Measurements from ENCODE around the gene TCP11L2. TPM values are rescaled to one million over a fixed set of nuclear protein-coding genes. Genes with fewer than 3 reads are reported as not detected.

Gene TCP11L2
- total and polyA plus RNA-seq, 2 of the 13 experiments (the other 11 are each of a cell fraction or from before 2014, with no cell fraction given), result 4.6 to 24.1 TPM

GRCh38 chr12:106333756-106334155 lies 31.2 kb downstream of the TCP11L2 start:
- intact Hi-C loops (cut with micrococcal nuclease; ENCODE audit: unreplicated experiment) (no loop called here), in situ Hi-C loops (cut with HindIII; ENCODE audit: extremely low pct_ligation_motif_present, low pct_unique_long_range_greater_than_20kb) (no loop called here)
- TF ChIP-seq THAP11 (CRISPR knock-in tag; IDR thresholded peaks at IDR 0.05) (no peak), ZNF10 (CRISPR knock-in tag; IDR thresholded peaks at IDR 0.05; ENCODE audit: borderline replicate concordance, low read depth) (no peak), THAP7 (CRISPR knock-in tag; IDR thresholded peaks at IDR 0.05) (no peak), FOXA3 (CRISPR knock-in tag; IDR thresholded peaks at IDR 0.05) (no peak), ZNF276 (CRISPR knock-in tag; IDR thresholded peaks at IDR 0.05; ENCODE audit: low read depth) (no peak), ZNF234 (CRISPR knock-in tag; conservative IDR thresholded peaks at IDR 0.05) (no peak), ZNF354B (CRISPR knock-in tag; IDR thresholded peaks at IDR 0.05) (no peak), MEF2D (CRISPR knock-in tag; IDR thresholded peaks at IDR 0.05) (no peak)
- no peak for FAIRE-seq
- no peaks in the 10 kb centered on the region; a peak in 2 of 5 replicates for H3K36me3 ChIP-seq (replicated peaks in 1 of 2; ENCODE audit: control insufficient read depth in 1 of 2, insufficient read depth in 2 of 2, low read length in 2 of 2)
- no peak overlapping the region for H3K4me3 ChIP-seq (replicated peaks in 1 of 3; ENCODE audit: insufficient read depth in 1 of 3, low read depth in 2 of 3, low read length in 3 of 3)
- no peak overlapping the region for H3K9ac ChIP-seq (ENCODE audit: insufficient read depth, low read depth, low read length)
- no peaks in the 10 kb centered on the region for H4K20me1 ChIP-seq (ENCODE audit: insufficient read depth, low read length)
- ChIA-PET POLR2A (no interaction called here), CTCF (ENCODE audit: low intra/inter-chr PET ratio, low total read pairs) (no interaction called here)
- BruUV-seq (replicated peaks), result no TSS peak
- H2AFZ ChIP-seq (ENCODE audit: low read length), result no peak overlapping the region
- no peak overlapping the region for H3K27ac ChIP-seq (ENCODE audit: extremely low read length, insufficient read depth, low read length)
- ATAC-seq, result no peak
- no peak for DNase-seq (ENCODE audit: low spot score)
- H3K27me3 ChIP-seq (ENCODE audit: control insufficient read depth in 1 of 2, insufficient read depth in 2 of 2, low read length in 2 of 2), result no peaks in the 10 kb centered on the region
- no peak overlapping the region for H3K4me2 ChIP-seq (ENCODE audit: low read depth, low read length)
- H3K4me1 ChIP-seq (ENCODE audit: insufficient read depth, low read length), result peaks cover 10% of the 10 kb centered on the region
- 79% methylated on average over 2 of the region's 2 CpGs for WGBS (ENCODE audit: low lambda C conversion rate)
- no peaks in the 10 kb centered on the region for H3K79me2 ChIP-seq (ENCODE audit: insufficient read depth, low read length)
- H3K9me3 ChIP-seq (ENCODE audit: low read length), result no peaks in the 10 kb centered on the region
